WTC11 (cell line): ENCODE results near the gene ZNF75A. TPM values are rescaled to one million over a fixed set of nuclear protein-coding genes. Genes with fewer than 3 reads are reported as not detected.
A peak's percentile ranks its signal among the peaks of the same experiment; 100 is the strongest.

ENCODE experiments used
- ATAC-seq: fragments of 200-7000 bp; cut with Tn5 transposase; 2 replicates; pipeline ENCODE4 v1.10.0; 2021; ENCODE audit warnings: mild to moderate bottlenecking, moderate library complexity
- CTCF ChIA-PET: fragments of 300-600 bp; sonication (Branson Sonifier 250); formaldehyde crosslinking; loops from one replicate; lab custom pipeline; 2021; ENCODE audit warnings: antibody characterized with exemption; lab: Charles Lee
- POLR2A ChIA-PET: fragments of 350-600 bp; sonication (Branson Sonifier 250); formaldehyde crosslinking; loops from one replicate; lab custom pipeline; 2021; ENCODE audit warnings: antibody characterized with exemption; lab: Charles Lee
- DNase-seq: peaks from one replicate; pipeline ENCODE4 v3.0.0; 2021; ENCODE audit warnings: low spot score
- H3K27ac Mint-ChIP-seq: 2 replicates; pipeline ENCODE4 v1.8.0; 2021; ENCODE audit warnings: mixed read lengths
- H3K27me3 Mint-ChIP-seq: 2 replicates; pipeline ENCODE4 v1.8.0; 2021; ENCODE audit warnings: low read depth, mild to moderate bottlenecking, moderate library complexity, mixed read lengths
- H3K36me3 Mint-ChIP-seq: 2 replicates; pipeline ENCODE4 v1.8.0; 2021; ENCODE audit warnings: mixed read lengths
- H3K4me1 Mint-ChIP-seq: 2 replicates; pipeline ENCODE4 v1.8.0; 2022; ENCODE audit warnings: mixed read lengths
- H3K4me3 Mint-ChIP-seq: 2 replicates; pipeline ENCODE4 v1.8.0; 2021; ENCODE audit warnings: mild to moderate bottlenecking, moderate library complexity, mixed read lengths
- H3K9me3 Mint-ChIP-seq: 2 replicates; pipeline ENCODE4 v1.8.0; 2021; ENCODE audit warnings: mixed read lengths
- FOXJ3 ChIP-seq: sonication (generic); formaldehyde crosslinking; IDR thresholded peaks from 2 replicates; pipeline ENCODE4 v1.9.0; 2021; ENCODE audit warnings: missing genetic modification reagents, mild to moderate bottlenecking, borderline replicate concordance
- OVOL2 ChIP-seq: fragments of 250-450 bp; sonication (Bioruptor Pico); IDR thresholded peaks from 2 replicates; pipeline ENCODE4 v1.9.0; 2021; ENCODE audit warnings: mild to moderate bottlenecking, borderline replicate concordance
- SP1 ChIP-seq: sonication (generic); formaldehyde crosslinking; conservative IDR thresholded peaks from 2 replicates; pipeline ENCODE4 v1.8.1; 2022; ENCODE audit warnings: missing genetic modification reagents
- TEAD1 ChIP-seq: sonication (generic); formaldehyde crosslinking; IDR thresholded peaks from 2 replicates; pipeline ENCODE4 v1.8.0; 2022; ENCODE audit warnings: mild to moderate bottlenecking, missing genetic modification reagents
- ZNF263 ChIP-seq: sonication (generic); formaldehyde crosslinking; IDR thresholded peaks from 2 replicates; pipeline ENCODE4 v1.8.1; 2022; ENCODE audit warnings: low read depth, mild to moderate bottlenecking, moderate library complexity, missing genetic modification reagents
- ZNF317 ChIP-seq: sonication (generic); formaldehyde crosslinking; IDR thresholded peaks from 2 replicates; pipeline ENCODE4 v1.8.1; 2023; ENCODE audit warnings: low read depth, mild to moderate bottlenecking, moderate library complexity, missing genetic modification reagents, borderline replicate concordance
- ZNF423 ChIP-seq: fragments of 250-450 bp; sonication (Bioruptor Pico); IDR thresholded peaks from 2 replicates; pipeline ENCODE4 v2.1.2; 2022; ENCODE audit warnings: mild to moderate bottlenecking, moderate library complexity
- ZNF671 ChIP-seq: fragments of 250-450 bp; sonication (Bioruptor Pico); IDR thresholded peaks from 2 replicates; pipeline ENCODE4 v1.8.0; 2021; ENCODE audit warnings: mild to moderate bottlenecking
- total RNA-seq: library from RNA; stranded (reverse); gene quantifications from 3 replicates; pipeline ENCODE4 v1.2.3, GENCODE V29; 2021
- TF ChIP-seq, protein P1 (sequence below): sonication (generic); formaldehyde crosslinking; IDR thresholded peaks from 2 replicates; pipeline ENCODE4 v1.8.0; 2022; ENCODE audit warnings: mild to moderate bottlenecking, missing genetic modification reagents
- TF ChIP-seq, protein P2 (sequence below): fragments of 250-450 bp; sonication (Bioruptor Pico); IDR thresholded peaks from 2 replicates; pipeline ENCODE4 v1.9.0; 2021; ENCODE audit warnings: mild to moderate bottlenecking
- TF ChIP-seq, protein P3 (sequence below): sonication (generic); formaldehyde crosslinking; IDR thresholded peaks from 2 replicates; pipeline ENCODE4 v1.8.0; 2023; ENCODE audit warnings: mild to moderate bottlenecking, missing genetic modification reagents
- TF ChIP-seq, protein P4 (sequence below): sonication (generic); formaldehyde crosslinking; IDR thresholded peaks from 2 replicates; pipeline ENCODE4 v1.8.1; 2022; ENCODE audit warnings: mild to moderate bottlenecking, moderate library complexity, missing genetic modification reagents
- TF ChIP-seq, protein P5 (sequence below): sonication (generic); formaldehyde crosslinking; IDR thresholded peaks from 2 replicates; pipeline ENCODE4 v1.8.0; 2022; ENCODE audit warnings: mild to moderate bottlenecking, missing genetic modification reagents
- TF ChIP-seq, protein P6 (sequence below): sonication (generic); formaldehyde crosslinking; IDR thresholded peaks from 2 replicates; pipeline ENCODE4 v1.8.1; 2022; ENCODE audit warnings: low read depth, mild to moderate bottlenecking, moderate library complexity, missing genetic modification reagents, borderline replicate concordance
- TF ChIP-seq, protein P7 (sequence below): sonication (generic); formaldehyde crosslinking; IDR thresholded peaks from 2 replicates; pipeline ENCODE4 v1.8.1; 2023; ENCODE audit warnings: mild to moderate bottlenecking, missing genetic modification reagents

The ZNF75A gene
- total RNA-seq, 1 experiment from 2014 or later = 31.5 TPM

DNA sequence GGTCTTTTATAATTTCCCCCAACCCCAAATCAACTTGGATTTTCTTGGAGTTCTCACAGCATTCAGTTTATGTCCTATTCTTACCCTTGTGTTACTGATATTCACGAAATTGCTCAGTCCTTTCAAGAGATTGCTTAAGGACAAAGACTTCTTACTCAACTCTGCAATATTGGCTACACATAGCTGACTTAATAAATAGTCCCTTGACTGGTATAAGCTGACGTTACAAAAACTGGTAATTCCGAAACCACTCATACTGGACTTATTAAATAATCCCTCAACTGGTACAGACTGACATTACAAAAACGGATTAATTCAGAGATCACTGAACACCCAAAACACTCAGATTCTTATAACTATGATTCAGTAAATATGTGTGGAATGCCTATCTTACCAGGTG lies 927 bp upstream of the ZNF75A start:
- Mint-ChIP-seq H3K4me3 (peak overlapping the region; percentile 77), H3K4me1 (peaks cover 8% of the 10 kb centered on the region), H3K27ac (no peak overlapping the region; the same call in 1 of the 2 replicates), H3K9me3 (peaks cover 45% of the 10 kb centered on the region), H3K36me3 (peaks cover 72% of the 10 kb centered on the region), H3K27me3 (peaks cover 25% of the 10 kb centered on the region)
- POLR2A ChIA-PET = interaction anchor here (1.2 to 2.2 kb wide), 3 partner anchors 10 to 97 kb away, joined by 3 to 12 read pairs (median 11); partner anchors contain the start of genes ZNF174, ZNF263 and ZSCAN32
- CTCF ChIA-PET = interaction anchor here (1.2 to 1.4 kb wide), 3 partner anchors 8 to 133 kb away, joined by 3 to 5 read pairs (median 3); no protein-coding TSS in a partner anchor
- no peak for TF ChIP-seq ZNF263 (CRISPR knock-in tag)
- TF ChIP-seq, protein P1, sequence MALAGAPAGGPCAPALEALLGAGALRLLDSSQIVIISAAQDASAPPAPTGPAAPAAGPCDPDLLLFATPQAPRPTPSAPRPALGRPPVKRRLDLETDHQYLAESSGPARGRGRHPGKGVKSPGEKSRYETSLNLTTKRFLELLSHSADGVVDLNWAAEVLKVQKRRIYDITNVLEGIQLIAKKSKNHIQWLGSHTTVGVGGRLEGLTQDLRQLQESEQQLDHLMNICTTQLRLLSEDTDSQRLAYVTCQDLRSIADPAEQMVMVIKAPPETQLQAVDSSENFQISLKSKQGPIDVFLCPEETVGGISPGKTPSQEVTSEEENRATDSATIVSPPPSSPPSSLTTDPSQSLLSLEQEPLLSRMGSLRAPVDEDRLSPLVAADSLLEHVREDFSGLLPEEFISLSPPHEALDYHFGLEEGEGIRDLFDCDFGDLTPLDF (CRISPR knock-in tag) = no peak
- TF ChIP-seq ZNF671 (CRISPR knock-in tag) = no peak
- TF ChIP-seq, protein P2, sequence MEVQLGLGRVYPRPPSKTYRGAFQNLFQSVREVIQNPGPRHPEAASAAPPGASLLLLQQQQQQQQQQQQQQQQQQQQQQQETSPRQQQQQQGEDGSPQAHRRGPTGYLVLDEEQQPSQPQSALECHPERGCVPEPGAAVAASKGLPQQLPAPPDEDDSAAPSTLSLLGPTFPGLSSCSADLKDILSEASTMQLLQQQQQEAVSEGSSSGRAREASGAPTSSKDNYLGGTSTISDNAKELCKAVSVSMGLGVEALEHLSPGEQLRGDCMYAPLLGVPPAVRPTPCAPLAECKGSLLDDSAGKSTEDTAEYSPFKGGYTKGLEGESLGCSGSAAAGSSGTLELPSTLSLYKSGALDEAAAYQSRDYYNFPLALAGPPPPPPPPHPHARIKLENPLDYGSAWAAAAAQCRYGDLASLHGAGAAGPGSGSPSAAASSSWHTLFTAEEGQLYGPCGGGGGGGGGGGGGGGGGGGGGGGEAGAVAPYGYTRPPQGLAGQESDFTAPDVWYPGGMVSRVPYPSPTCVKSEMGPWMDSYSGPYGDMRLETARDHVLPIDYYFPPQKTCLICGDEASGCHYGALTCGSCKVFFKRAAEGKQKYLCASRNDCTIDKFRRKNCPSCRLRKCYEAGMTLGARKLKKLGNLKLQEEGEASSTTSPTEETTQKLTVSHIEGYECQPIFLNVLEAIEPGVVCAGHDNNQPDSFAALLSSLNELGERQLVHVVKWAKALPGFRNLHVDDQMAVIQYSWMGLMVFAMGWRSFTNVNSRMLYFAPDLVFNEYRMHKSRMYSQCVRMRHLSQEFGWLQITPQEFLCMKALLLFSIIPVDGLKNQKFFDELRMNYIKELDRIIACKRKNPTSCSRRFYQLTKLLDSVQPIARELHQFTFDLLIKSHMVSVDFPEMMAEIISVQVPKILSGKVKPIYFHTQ (CRISPR knock-in tag) = no peak
- TF ChIP-seq SP1 = no peak
- DNase-seq = no peak
- ATAC-seq = no peak

DNA sequence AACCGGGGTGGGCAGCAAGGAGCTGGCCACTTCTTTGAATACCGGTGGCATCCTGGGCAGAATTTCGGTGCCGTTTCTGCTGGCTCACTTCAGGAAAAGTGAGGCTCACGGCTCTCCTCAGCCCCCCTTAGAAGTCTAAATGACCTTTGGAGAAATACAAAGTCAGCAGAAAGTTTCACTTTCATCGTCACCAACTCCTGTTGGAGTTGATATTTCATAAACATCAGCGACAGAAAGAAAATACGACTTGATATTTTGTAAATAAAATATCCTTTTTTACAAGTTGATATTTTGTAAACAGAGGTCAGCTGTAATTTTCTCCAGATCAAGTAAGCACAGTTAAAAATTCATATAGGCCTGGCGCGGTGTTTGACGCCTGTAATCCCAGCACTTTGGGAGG lies 781 bp downstream of the ZNF75A start:
- POLR2A ChIA-PET = interaction anchor here (0.5 to 2.2 kb wide), 3 partner anchors 23 to 396 kb away, joined by 4 to 12 read pairs (median 11); partner anchors contain the start of genes ZNF174, ZNF263 and ZSCAN32
- no peak for TF ChIP-seq OVOL2 (CRISPR knock-in tag)
- TF ChIP-seq, protein P3, sequence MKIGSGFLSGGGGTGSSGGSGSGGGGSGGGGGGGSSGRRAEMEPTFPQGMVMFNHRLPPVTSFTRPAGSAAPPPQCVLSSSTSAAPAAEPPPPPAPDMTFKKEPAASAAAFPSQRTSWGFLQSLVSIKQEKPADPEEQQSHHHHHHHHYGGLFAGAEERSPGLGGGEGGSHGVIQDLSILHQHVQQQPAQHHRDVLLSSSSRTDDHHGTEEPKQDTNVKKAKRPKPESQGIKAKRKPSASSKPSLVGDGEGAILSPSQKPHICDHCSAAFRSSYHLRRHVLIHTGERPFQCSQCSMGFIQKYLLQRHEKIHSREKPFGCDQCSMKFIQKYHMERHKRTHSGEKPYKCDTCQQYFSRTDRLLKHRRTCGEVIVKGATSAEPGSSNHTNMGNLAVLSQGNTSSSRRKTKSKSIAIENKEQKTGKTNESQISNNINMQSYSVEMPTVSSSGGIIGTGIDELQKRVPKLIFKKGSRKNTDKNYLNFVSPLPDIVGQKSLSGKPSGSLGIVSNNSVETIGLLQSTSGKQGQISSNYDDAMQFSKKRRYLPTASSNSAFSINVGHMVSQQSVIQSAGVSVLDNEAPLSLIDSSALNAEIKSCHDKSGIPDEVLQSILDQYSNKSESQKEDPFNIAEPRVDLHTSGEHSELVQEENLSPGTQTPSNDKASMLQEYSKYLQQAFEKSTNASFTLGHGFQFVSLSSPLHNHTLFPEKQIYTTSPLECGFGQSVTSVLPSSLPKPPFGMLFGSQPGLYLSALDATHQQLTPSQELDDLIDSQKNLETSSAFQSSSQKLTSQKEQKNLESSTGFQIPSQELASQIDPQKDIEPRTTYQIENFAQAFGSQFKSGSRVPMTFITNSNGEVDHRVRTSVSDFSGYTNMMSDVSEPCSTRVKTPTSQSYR = no peak
- no peak for TF ChIP-seq FOXJ3 (CRISPR knock-in tag)
- TF ChIP-seq, protein P4, sequence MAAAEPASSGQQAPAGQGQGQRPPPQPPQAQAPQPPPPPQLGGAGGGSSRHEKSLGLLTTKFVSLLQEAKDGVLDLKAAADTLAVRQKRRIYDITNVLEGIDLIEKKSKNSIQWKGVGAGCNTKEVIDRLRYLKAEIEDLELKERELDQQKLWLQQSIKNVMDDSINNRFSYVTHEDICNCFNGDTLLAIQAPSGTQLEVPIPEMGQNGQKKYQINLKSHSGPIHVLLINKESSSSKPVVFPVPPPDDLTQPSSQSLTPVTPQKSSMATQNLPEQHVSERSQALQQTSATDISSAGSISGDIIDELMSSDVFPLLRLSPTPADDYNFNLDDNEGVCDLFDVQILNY = no peak
- TF ChIP-seq ZNF423 (CRISPR knock-in tag) = no peak
- TF ChIP-seq, protein P5, sequence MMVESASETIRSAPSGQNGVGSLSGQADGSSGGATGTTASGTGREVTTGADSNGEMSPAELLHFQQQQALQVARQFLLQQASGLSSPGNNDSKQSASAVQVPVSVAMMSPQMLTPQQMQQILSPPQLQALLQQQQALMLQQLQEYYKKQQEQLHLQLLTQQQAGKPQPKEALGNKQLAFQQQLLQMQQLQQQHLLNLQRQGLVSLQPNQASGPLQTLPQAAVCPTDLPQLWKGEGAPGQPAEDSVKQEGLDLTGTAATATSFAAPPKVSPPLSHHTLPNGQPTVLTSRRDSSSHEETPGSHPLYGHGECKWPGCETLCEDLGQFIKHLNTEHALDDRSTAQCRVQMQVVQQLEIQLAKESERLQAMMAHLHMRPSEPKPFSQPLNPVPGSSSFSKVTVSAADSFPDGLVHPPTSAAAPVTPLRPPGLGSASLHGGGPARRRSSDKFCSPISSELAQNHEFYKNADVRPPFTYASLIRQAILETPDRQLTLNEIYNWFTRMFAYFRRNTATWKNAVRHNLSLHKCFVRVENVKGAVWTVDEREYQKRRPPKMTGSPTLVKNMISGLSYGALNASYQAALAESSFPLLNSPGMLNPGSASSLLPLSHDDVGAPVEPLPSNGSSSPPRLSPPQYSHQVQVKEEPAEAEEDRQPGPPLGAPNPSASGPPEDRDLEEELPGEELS (CRISPR knock-in tag) = no peak
- TF ChIP-seq ZNF671 (CRISPR knock-in tag) = no peak
- TF ChIP-seq TEAD1 (CRISPR knock-in tag) = no peak
- TF ChIP-seq, protein P6, sequence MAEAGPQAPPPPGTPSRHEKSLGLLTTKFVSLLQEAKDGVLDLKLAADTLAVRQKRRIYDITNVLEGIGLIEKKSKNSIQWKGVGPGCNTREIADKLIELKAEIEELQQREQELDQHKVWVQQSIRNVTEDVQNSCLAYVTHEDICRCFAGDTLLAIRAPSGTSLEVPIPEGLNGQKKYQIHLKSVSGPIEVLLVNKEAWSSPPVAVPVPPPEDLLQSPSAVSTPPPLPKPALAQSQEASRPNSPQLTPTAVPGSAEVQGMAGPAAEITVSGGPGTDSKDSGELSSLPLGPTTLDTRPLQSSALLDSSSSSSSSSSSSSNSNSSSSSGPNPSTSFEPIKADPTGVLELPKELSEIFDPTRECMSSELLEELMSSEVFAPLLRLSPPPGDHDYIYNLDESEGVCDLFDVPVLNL (CRISPR knock-in tag) = no peak; the same call in 1 of the 2 replicates
- TF ChIP-seq ZNF317 (CRISPR knock-in tag) = no peak
- TF ChIP-seq, protein P7, sequence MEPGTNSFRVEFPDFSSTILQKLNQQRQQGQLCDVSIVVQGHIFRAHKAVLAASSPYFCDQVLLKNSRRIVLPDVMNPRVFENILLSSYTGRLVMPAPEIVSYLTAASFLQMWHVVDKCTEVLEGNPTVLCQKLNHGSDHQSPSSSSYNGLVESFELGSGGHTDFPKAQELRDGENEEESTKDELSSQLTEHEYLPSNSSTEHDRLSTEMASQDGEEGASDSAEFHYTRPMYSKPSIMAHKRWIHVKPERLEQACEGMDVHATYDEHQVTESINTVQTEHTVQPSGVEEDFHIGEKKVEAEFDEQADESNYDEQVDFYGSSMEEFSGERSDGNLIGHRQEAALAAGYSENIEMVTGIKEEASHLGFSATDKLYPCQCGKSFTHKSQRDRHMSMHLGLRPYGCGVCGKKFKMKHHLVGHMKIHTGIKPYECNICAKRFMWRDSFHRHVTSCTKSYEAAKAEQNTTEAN = no peak
- TF ChIP-seq, all 79 proteins: peak for 0
- CTCF ChIA-PET = no interaction called here
- DNase-seq (no peak), ATAC-seq (no peak)
- peaks cover 72% of the 10 kb centered on the region for H3K36me3 Mint-ChIP-seq
- H3K27ac Mint-ChIP-seq = no peak overlapping the region
- H3K4me1 Mint-ChIP-seq = peaks cover 8% of the 10 kb centered on the region
- peak overlapping the region; percentile 77 for H3K4me3 Mint-ChIP-seq
- H3K27me3 Mint-ChIP-seq = peaks cover 25% of the 10 kb centered on the region
- H3K9me3 Mint-ChIP-seq = peaks cover 40% of the 10 kb centered on the region
